Middle frontal gyrus (tissue), 1 donor: ENCODE results near the gene DEFB132.

Experiments
- DNase-seq: peaks from one replicate; pipeline ENCODE4 v3.0.0-alpha.2; 2015; ENCODE audit warnings: low spot score; ENCODE audit errors: extremely low spot score

DEFB132 gene

GRCh38 chr20:263701-264100 lies 6.2 kb downstream of the DEFB132 start:
- no peak for DNase-seq

GRCh38 chr20:266596-267562 lies 9.4 kb downstream of the DEFB132 start:
- peak; percentile 73 for DNase-seq

GRCh38 chr20:270517-270916 lies 13.0 kb downstream of the DEFB132 start:
- no peak for DNase-seq

- no peak for DNase-seq
Measured at GRCh38 chr20:271069-271468, 13.5 kb downstream of the DEFB132 start.

GRCh38 chr20:271528-271927 lies 14.0 kb downstream of the DEFB132 start:
- DNase-seq = no peak

GRCh38 chr20:272718-273117 lies 15.2 kb downstream of the DEFB132 start:
- DNase-seq = no peak

GRCh38 chr20:273884-274283 lies 16.4 kb downstream of the DEFB132 start:
- DNase-seq = no peak

- no peak for DNase-seq
Measured at GRCh38 chr20:275791-276190, 18.3 kb downstream of the DEFB132 start.

- DNase-seq = no peak
Measured at GRCh38 chr20:276620-277495, 19.3 kb downstream of the DEFB132 start.

- no peak for DNase-seq
Measured at GRCh38 chr20:277496-277781, 19.9 kb downstream of the DEFB132 start.

GRCh38 chr20:278181-278580 lies 20.7 kb downstream of the DEFB132 start:
- DNase-seq = no peak

GRCh38 chr20:278607-279571 lies 21.4 kb downstream of the DEFB132 start:
- no peak for DNase-seq

GRCh38 chr20:284172-284571 lies 26.6 kb downstream of the DEFB132 start:
- no peak for DNase-seq

- no peak for DNase-seq
Measured at GRCh38 chr20:286508-286907, 29.0 kb downstream of the DEFB132 start.

- DNase-seq = no peak
Measured at GRCh38 chr20:288956-289692, 31.6 kb downstream of the DEFB132 start.

- DNase-seq = no peak
Measured at GRCh38 chr20:289693-290083, 32.2 kb downstream of the DEFB132 start.

GRCh38 chr20:290084-290831 lies 32.7 kb downstream of the DEFB132 start, which contains the start of gene C20orf96:
TSS of gene C20orf96 (minus strand) at chr20:290750. CDS start at chr20:290610, 140 bp downstream.
- DNase-seq = peak; percentile 82

- DNase-seq = no peak
Measured at GRCh38 chr20:294602-295001, 37.1 kb downstream of the DEFB132 start.

GRCh38 chr20:295804-296203 lies 38.3 kb downstream of the DEFB132 start:
- no peak for DNase-seq
